SK-N-SH (cell line): ENCODE measurements around the gene KIF5C. TPM values are rescaled to one million over a fixed set of nuclear protein-coding genes. Genes with fewer than 3 reads are reported as not detected.

Experiments used
- CTCF ChIA-PET: fragments of 300-600, 350-600 bp; formaldehyde crosslinking; extraction: SDS; loops from one replicate; lab custom pipeline; 2021; lab: Yijun Ruan, JAX
- POLR2A ChIA-PET: fragments of 350-600 bp; sonication (Branson Sonifier 250); formaldehyde crosslinking; extraction: SDS; loops from one replicate; lab custom pipeline; 2020; ENCODE audit warnings: antibody characterized with exemption, inconsistent platforms; lab: Yijun Ruan, JAX
- DNase-seq: peaks from one replicate; pipeline ENCODE4 v3.0.0; 2012
- H2AFZ ChIP-seq: fragments of 200-600 bp; sonication (generic); 2 replicates; pipeline ENCODE4 v1.8.1; 2016; ENCODE audit warnings: antibody characterized with exemption, mild to moderate bottlenecking, low read depth
- H3F3A ChIP-seq: fragments of 200-600 bp; sonication (generic); replicated peaks from 2 replicates; pipeline ENCODE3; 2016; ENCODE audit warnings: antibody characterized with exemption, mild to moderate bottlenecking; ENCODE audit not compliant: insufficient read depth
- H3K27ac ChIP-seq, 2 experiments: fragments of 200-500 bp in 1 of 2; fragments of 200-600 bp in 1 of 2; sonication (Bioruptor generic) in 1 of 2; sonication (generic), shearing (Covaris generic) in 1 of 2; 2 replicates each; pipeline versions ENCODE4 v1.5.1 to v1.6.1; 2014 to 2016; ENCODE audit warnings: low read depth in 2 of 2, inconsistent platforms in 1 of 2, low read length in 1 of 2, mild to moderate bottlenecking in 1 of 2, mixed read lengths in 1 of 2
- H3K27me3 ChIP-seq: fragments of 200-600 bp; sonication (generic), shearing (Covaris generic); 2 replicates; pipeline ENCODE4 v1.6.1; 2016; ENCODE audit warnings: mixed run types; ENCODE audit not compliant: insufficient read depth
- H3K36me3 ChIP-seq, 2 experiments: fragments of 200-500 bp in 1 of 2; fragments of 200-600 bp in 1 of 2; sonication (Bioruptor generic) in 1 of 2; sonication (generic) in 1 of 2; replicated peaks in 1 of 2; 2 replicates each; pipeline versions ENCODE3 to v1.5.1; 2014 to 2016; ENCODE audit warnings: low read length in 1 of 2, mild to moderate bottlenecking in 1 of 2; ENCODE audit not compliant: insufficient read depth in 2 of 2, control insufficient read depth in 1 of 2
- H3K4me1 ChIP-seq, 2 experiments: fragments of 200-500 bp in 1 of 2; fragments of 200-600 bp in 1 of 2; sonication (Bioruptor generic) in 1 of 2; sonication (generic), shearing (Covaris generic) in 1 of 2; 2 replicates each; pipeline versions ENCODE4 v1.5.1 to v1.6.1; 2014 to 2016; ENCODE audit warnings: low read depth in 1 of 2, low read length in 1 of 2, mixed run types in 1 of 2; ENCODE audit not compliant: insufficient read depth in 2 of 2, control insufficient read depth in 1 of 2
- H3K4me2 ChIP-seq: fragments of 200-600 bp; sonication (generic), shearing (Covaris generic); 2 replicates; pipeline ENCODE4 v1.6.1; 2017; ENCODE audit warnings: mixed run types
- H3K4me3 ChIP-seq, 2 experiments: fragments of 200-500 bp in 1 of 2; fragments of 200-600 bp in 1 of 2; sonication (Bioruptor generic) in 1 of 2; sonication (generic), shearing (Covaris generic) in 1 of 2; 2 replicates each; pipeline versions ENCODE4 v1.5.1 to v1.8.1; 2014 to 2016; ENCODE audit warnings: low read depth in 2 of 2, inconsistent platforms in 1 of 2, low read length in 1 of 2, mild to moderate bottlenecking in 1 of 2, mixed read lengths in 1 of 2, moderate library complexity in 1 of 2
- H3K79me2 ChIP-seq: fragments of 200-600 bp; sonication (generic); 2 replicates; pipeline ENCODE4 v1.8.1; 2017; ENCODE audit warnings: mild to moderate bottlenecking; ENCODE audit not compliant: insufficient read depth
- H3K9ac ChIP-seq: fragments of 200-600 bp; sonication (generic); 2 replicates; pipeline ENCODE4 v1.6.1; 2017; ENCODE audit warnings: mixed run types
- H3K9me2 ChIP-seq: fragments of 200-600 bp; sonication (generic); 2 replicates; pipeline ENCODE4 v1.6.1; 2017; ENCODE audit warnings: mixed run types
- H3K9me3 ChIP-seq: fragments of 200-600 bp; sonication (generic); 2 replicates; pipeline ENCODE4 v1.6.1; 2017; ENCODE audit warnings: mixed run types, mild to moderate bottlenecking, moderate library complexity
- H4K20me1 ChIP-seq: fragments of 200-600 bp; sonication (generic); 2 replicates; pipeline ENCODE4 v1.6.1; 2017; ENCODE audit warnings: mild to moderate bottlenecking, mixed run types; ENCODE audit not compliant: insufficient read depth
- CTCF ChIP-seq: fragments of 200-600 bp; sonication (generic); IDR thresholded peaks from 2 replicates; pipeline ENCODE4 v1.6.1; 2017; ENCODE audit warnings: antibody characterized with exemption, mild to moderate bottlenecking, moderate library complexity
- ELF1 ChIP-seq: IDR thresholded peaks from 2 replicates; pipeline ENCODE4 v1.4.0; 2012
- EP300 ChIP-seq, 2 experiments: IDR thresholded peaks; 2 replicates each; pipeline versions ENCODE4 v1.4.0 to v1.6.1; 2012; ENCODE audit warnings: borderline replicate concordance in 1 of 2, low read depth in 1 of 2, low read length in 1 of 2
- GATA2 ChIP-seq: sonication (generic); formaldehyde crosslinking; IDR thresholded peaks from 2 replicates; pipeline ENCODE4 v1.5.0; 2020; ENCODE audit warnings: mild to moderate bottlenecking, missing genetic modification reagents
- MXI1 ChIP-seq: IDR thresholded peaks from 2 replicates; pipeline ENCODE4 v1.6.1; 2012; ENCODE audit warnings: mild to moderate bottlenecking, low read depth, low read length, improper control_type of control experiment
- NRF1 ChIP-seq: IDR thresholded peaks from 2 replicates; pipeline ENCODE4 v1.6.1; 2012; ENCODE audit warnings: low read depth, mild to moderate bottlenecking, low read length
- PBX3 ChIP-seq: IDR thresholded peaks from 2 replicates; pipeline ENCODE4; 2012
- POLR2AphosphoS5 ChIP-seq: IDR thresholded peaks from 2 replicates; pipeline ENCODE4 v1.6.1; 2012; ENCODE audit warnings: low read depth, low read length
- RAD21 ChIP-seq: IDR thresholded peaks from 2 replicates; pipeline ENCODE4 v1.6.1; 2012; ENCODE audit warnings: mild to moderate bottlenecking, low read length
- RCOR1 ChIP-seq: fragments of 150-350 bp; IDR thresholded peaks from 2 replicates; pipeline ENCODE4 v1.6.1; 2017; ENCODE audit warnings: antibody characterized with exemption, low read length
- RFX5 ChIP-seq: IDR thresholded peaks from 2 replicates; pipeline ENCODE4 v1.6.1; 2012; ENCODE audit warnings: mild to moderate bottlenecking, improper control_type of control experiment, low read length
- RXRA ChIP-seq: IDR thresholded peaks from 2 replicates; pipeline ENCODE4 v1.4.0; 2012; ENCODE audit warnings: low read depth, mild to moderate bottlenecking, borderline replicate concordance
- SIN3A ChIP-seq: IDR thresholded peaks from 2 replicates; pipeline ENCODE4 v1.6.1; 2012; ENCODE audit warnings: low read depth, mild to moderate bottlenecking, low read length, moderate library complexity, borderline replicate concordance
- SMC3 ChIP-seq: IDR thresholded peaks from 2 replicates; pipeline ENCODE4 v1.6.1; 2012; ENCODE audit warnings: low read depth, low read length, improper control_type of control experiment
- TCF12 ChIP-seq: IDR thresholded peaks from 2 replicates; pipeline ENCODE4 v1.4.0; 2012
- TEAD4 ChIP-seq: IDR thresholded peaks from 2 replicates; pipeline ENCODE4 v1.4.0; 2012; ENCODE audit warnings: mild to moderate bottlenecking, borderline replicate concordance; ENCODE audit not compliant: insufficient read depth
- YY1 ChIP-seq: IDR thresholded peaks from 2 replicates; pipeline ENCODE4 v1.4.0; 2012; ENCODE audit warnings: low read depth, mild to moderate bottlenecking
- polyA plus RNA-seq, 3 experiments: library from polyadenylated mRNA; depleted of rRNA; stranded (reverse); fragments of >200 nt; gene quantifications; 2 replicates each; pipeline ENCODE4 v1.2.3, GENCODE V29; 2012
- TF ChIP-seq, protein P1 (sequence below): IDR thresholded peaks from 2 replicates; pipeline ENCODE4 v1.4.0; 2012; ENCODE audit warnings: low read depth

KIF5C gene
- polyA plus RNA-seq, 1 of the 3 experiments (the other 2 are of a cell fraction), result 3.9 TPM

- no peak overlapping the region for H3K4me2 ChIP-seq
- ChIA-PET POLR2A (no interaction called here), CTCF (interaction anchor here (1.0 to 1.3 kb wide), 3 partner anchors 16 to 47 kb away, joined by 3 to 4 read pairs (median 3); no protein-coding TSS in a partner anchor)
- peaks cover 0 to 5% of the 10 kb centered on the region in 2 experiments for H3K36me3 ChIP-seq
- no peak for DNase-seq
- H3K9me2 ChIP-seq, result no peaks in the 10 kb centered on the region
- H3K4me1 ChIP-seq, result peaks cover 0 to 17% of the 10 kb centered on the region in 2 experiments; a peak in 2 of 4 replicates
- no peaks in the 10 kb centered on the region for H3F3A ChIP-seq
- TF ChIP-seq TCF12, result no peak
- no peak for TF ChIP-seq PBX3
- no peak for TF ChIP-seq EP300 (IDR thresholded peaks at IDR 0.05; ENCODE audit: borderline replicate concordance in 1 of 2, low read depth in 1 of 2, low read length in 1 of 2)
- no peak for TF ChIP-seq SIN3A
- TF ChIP-seq NRF1, result no peak
- no peak for TF ChIP-seq CTCF
- TF ChIP-seq, protein P1, sequence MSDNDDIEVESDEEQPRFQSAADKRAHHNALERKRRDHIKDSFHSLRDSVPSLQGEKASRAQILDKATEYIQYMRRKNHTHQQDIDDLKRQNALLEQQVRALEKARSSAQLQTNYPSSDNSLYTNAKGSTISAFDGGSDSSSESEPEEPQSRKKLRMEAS, result no peak
- TF ChIP-seq YY1, result no peak
- no peak for TF ChIP-seq RAD21
- no peak for TF ChIP-seq TEAD4
- TF ChIP-seq ELF1, result no peak
- no peak for TF ChIP-seq MXI1
- TF ChIP-seq SMC3, result no peak
- TF ChIP-seq GATA2 (CRISPR knock-in tag), result no peak
- TF ChIP-seq RFX5, result no peak
- no peak for TF ChIP-seq RCOR1
- no peak for TF ChIP-seq POLR2AphosphoS5
- no peak for TF ChIP-seq RXRA
- no peak overlapping the region for H3K4me3 ChIP-seq
- no peaks in the 10 kb centered on the region for H3K9me3 ChIP-seq
- H3K79me2 ChIP-seq, result no peaks in the 10 kb centered on the region
- no peak overlapping the region for H3K27ac ChIP-seq
- no peaks in the 10 kb centered on the region for H4K20me1 ChIP-seq
- no peak overlapping the region for H2AFZ ChIP-seq
- H3K27me3 ChIP-seq, result no peaks in the 10 kb centered on the region
- no peak overlapping the region for H3K9ac ChIP-seq
Measured at GRCh38 chr2:148974095-148974494, 99.1 kb downstream of the KIF5C start.
